ENCODE data around the gene CYSLTR1. TPM values are rescaled to one million over a fixed set of nuclear protein-coding genes. Genes with fewer than 3 reads are reported as not detected.

Gene CYSLTR1
- total RNA-seq, 6 experiments from 2014 or later, result 0.22 to 1.00 (median 0.46) TPM

DNA sequence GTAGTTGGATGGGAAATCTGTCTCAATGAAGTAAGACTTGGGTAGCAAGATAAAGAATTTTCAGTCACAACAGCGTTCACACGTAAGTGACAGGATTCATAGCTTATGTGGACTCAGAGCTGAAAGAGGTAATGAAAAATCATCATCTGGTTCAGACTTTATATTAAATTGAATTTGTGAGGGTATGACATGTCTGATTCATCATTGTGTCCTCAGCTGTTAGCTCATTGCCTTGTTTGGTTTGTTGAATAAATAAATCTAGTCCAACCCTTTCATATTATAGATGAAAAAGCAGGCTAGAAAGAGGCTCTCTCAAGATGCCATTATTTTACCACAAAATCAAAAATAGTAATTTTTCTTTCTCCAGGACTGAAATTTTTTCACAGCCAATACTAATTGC, 2.7 kb upstream of the CYSLTR1 start:
- DNase-seq, result no peak
- intact Hi-C loops (cut with DNase I), result no loop called here
- ATAC-seq, result no peak
- Histone ChIP-seq H3K27ac (no peak overlapping the region), H3K9me3 (no peaks in the 10 kb centered on the region), H3K36me3 (no peaks in the 10 kb centered on the region), H3K4me3 (no peak overlapping the region), H3K4me1 (no peaks in the 10 kb centered on the region), H3K27me3 (no peaks in the 10 kb centered on the region)
- TF ChIP-seq, protein P1, sequence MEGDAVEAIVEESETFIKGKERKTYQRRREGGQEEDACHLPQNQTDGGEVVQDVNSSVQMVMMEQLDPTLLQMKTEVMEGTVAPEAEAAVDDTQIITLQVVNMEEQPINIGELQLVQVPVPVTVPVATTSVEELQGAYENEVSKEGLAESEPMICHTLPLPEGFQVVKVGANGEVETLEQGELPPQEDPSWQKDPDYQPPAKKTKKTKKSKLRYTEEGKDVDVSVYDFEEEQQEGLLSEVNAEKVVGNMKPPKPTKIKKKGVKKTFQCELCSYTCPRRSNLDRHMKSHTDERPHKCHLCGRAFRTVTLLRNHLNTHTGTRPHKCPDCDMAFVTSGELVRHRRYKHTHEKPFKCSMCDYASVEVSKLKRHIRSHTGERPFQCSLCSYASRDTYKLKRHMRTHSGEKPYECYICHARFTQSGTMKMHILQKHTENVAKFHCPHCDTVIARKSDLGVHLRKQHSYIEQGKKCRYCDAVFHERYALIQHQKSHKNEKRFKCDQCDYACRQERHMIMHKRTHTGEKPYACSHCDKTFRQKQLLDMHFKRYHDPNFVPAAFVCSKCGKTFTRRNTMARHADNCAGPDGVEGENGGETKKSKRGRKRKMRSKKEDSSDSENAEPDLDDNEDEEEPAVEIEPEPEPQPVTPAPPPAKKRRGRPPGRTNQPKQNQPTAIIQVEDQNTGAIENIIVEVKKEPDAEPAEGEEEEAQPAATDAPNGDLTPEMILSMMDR (IDR thresholded peaks at IDR 0.05), result no peak
- TF ChIP-seq POLR2A (IDR thresholded peaks at IDR 0.05), result no peak
- 61% methylated on average over 2 of the region's 2 CpGs for WGBS (ENCODE audit: insufficient coverage, low coverage, low lambda C conversion rate, missing lambda C conversion rate)

DNA sequence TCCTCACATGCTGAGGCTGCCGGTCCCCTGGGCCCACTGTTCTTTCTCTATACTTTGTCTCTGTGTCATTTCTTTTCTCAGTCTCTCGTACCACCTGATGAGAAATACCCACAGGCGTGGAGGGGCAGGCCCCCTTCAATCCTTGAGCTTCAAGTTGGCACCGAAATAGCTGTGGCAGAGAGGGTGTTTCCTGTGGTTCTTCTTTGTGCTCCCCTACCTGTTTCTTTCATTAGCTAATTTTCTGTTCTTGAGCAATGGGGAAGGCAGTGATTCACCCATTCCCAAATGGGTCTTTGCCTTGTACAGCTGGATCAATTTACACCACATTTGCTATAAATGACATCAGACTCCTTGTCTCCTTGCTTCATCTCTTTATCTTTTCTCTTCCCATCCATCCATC, 2.1 kb upstream of the CYSLTR1 start:
- no peaks in the 10 kb centered on the region for H3K27me3 ChIP-seq
- 30% methylated on average over 4 of the region's 4 CpGs for WGBS (ENCODE audit: insufficient coverage, low coverage, low lambda C conversion rate, missing lambda C conversion rate)
- H3K36me3 ChIP-seq, result no peaks in the 10 kb centered on the region
- intact Hi-C loops (cut with DNase I), result no loop called here
- TF ChIP-seq POLR2A (IDR thresholded peaks at IDR 0.05), result no peak
- TF ChIP-seq, protein P1 (IDR thresholded peaks at IDR 0.05), result no peak
- H3K27ac ChIP-seq, result no peak overlapping the region
- ATAC-seq (no peak), DNase-seq (no peak)
- no peaks in the 10 kb centered on the region for H3K9me3 ChIP-seq
- no peaks in the 10 kb centered on the region for H3K4me1 ChIP-seq
- no peak overlapping the region for H3K4me3 ChIP-seq

DNA sequence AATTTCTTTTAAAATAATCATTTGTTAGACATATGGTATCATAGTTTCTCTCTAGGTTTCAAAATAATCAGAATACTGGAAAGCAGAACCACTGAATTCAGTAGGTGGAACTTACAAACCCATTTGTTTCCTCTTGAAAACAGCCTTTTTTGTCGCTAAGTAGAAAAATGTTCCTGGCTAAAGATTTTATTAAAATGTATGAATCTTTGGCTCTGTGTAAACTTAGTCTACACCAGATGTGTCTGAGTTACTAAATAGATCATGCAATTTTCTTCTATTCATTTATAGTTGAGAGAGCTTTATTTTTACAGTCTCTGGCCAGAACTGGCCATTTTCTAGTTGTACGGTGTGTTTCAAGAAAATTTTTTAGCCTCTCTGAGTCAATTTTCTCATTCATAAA, 1.0 kb downstream of the CYSLTR1 start:
- H3K4me3 ChIP-seq, result peak overlapping the region in 1 of 3 donors; percentile 5

DNA sequence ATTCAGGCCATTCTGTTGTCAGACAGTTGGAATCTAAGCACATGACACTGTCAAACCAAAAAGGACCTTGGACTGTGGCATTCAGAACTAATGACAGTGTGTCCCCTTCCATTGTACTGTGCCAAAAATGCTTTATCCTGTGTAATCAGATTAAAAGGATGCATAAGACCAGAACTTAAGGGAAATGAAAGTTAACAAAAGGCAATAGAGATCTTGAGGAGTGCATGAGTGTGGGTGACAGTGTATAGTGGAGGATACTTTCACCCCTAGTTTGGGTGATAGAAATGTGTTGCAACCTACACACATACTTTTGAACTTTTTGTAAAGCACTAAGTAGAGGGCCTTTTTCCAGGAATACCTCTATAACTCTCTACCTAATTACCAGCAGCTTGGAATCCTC, 4.5 kb downstream of the CYSLTR1 start:
- intact Hi-C loops (cut with DNase I), result no loop called here
- Histone ChIP-seq H3K36me3 (no peaks in the 10 kb centered on the region), H3K27ac (no peak overlapping the region), H3K27me3 (no peaks in the 10 kb centered on the region), H3K9me3 (no peaks in the 10 kb centered on the region), H3K4me3 (no peak overlapping the region), H3K4me1 (no peaks in the 10 kb centered on the region)
- no peak for TF ChIP-seq POLR2A (IDR thresholded peaks at IDR 0.05)
- ATAC-seq (peak in 1 of 4 donors; percentile 26), DNase-seq (no peak)

More for the DNA sequence above, 1.0 kb downstream of the CYSLTR1 start:
- Histone ChIP-seq H3K36me3 (no peaks in the 10 kb centered on the region), H3K27ac (no peak overlapping the region), H3K4me1 (no peaks in the 10 kb centered on the region), H3K27me3 (no peaks in the 10 kb centered on the region), H3K9me3 (no peaks in the 10 kb centered on the region)
- 57% methylated on average over 2 of the region's 2 CpGs for WGBS (ENCODE audit: insufficient coverage, low coverage, low lambda C conversion rate, missing lambda C conversion rate)
- DNase-seq (no peak), ATAC-seq (no peak)
- no peak for TF ChIP-seq POLR2A (IDR thresholded peaks at IDR 0.05)
- TF ChIP-seq, protein P1 (IDR thresholded peaks at IDR 0.05), result no peak
- intact Hi-C loops (cut with DNase I), result no loop called here

DNA sequence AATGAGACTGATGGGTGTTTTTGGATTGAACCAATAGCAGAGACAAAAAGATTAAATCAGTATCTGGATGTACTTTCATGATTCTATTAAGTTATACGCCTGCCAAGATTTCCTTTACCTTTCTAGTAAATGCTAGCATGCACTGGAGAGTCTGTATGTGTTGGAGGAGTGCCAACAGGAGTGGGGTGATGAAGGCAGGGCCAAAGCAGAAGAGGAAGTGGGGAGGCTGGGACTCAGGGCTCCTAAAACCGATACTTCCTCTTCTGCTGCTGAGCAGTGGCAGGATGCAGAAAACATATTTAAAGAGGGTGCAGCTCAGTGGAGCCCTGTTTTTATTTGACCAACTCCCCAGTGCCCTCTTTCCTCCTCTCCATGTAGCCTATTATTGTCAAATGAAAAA, 5.6 kb downstream of the CYSLTR1 start:
- DNase-seq (peak in 1 of 3 donors; percentile 42), ATAC-seq (peak; percentile 41 to 69 (median 52))
- Histone ChIP-seq H3K4me1 (no peaks in the 10 kb centered on the region), H3K27ac (no peak overlapping the region), H3K36me3 (no peaks in the 10 kb centered on the region), H3K9me3 (no peaks in the 10 kb centered on the region), H3K4me3 (no peak overlapping the region), H3K27me3 (no peaks in the 10 kb centered on the region)
- WGBS (ENCODE audit: insufficient coverage, low coverage, low lambda C conversion rate, missing lambda C conversion rate), result 24% methylated on average over 2 of the region's 2 CpGs
- TF ChIP-seq, protein P1 (IDR thresholded peaks at IDR 0.05), result no peak
- TF ChIP-seq POLR2A (IDR thresholded peaks at IDR 0.05), result no peak
- intact Hi-C loops (cut with DNase I), result no loop called here
